ENCODE measurements around the gene UBN1.

Gene UBN1

GRCh38 chr16:4886151-4886550 lies 38.9 kb downstream of the UBN1 start:
- no peak for TF ChIP-seq CTCF (IDR thresholded peaks at IDR 0.05; ENCODE audit: low read depth, low read length)
- H3K4me3 ChIP-seq (ENCODE audit: low read depth, low read length): no peak overlapping the region

GRCh38 chr16:4888428-4889135 lies 41.3 kb downstream of the UBN1 start:
- no peak for TF ChIP-seq CTCF (IDR thresholded peaks at IDR 0.05; ENCODE audit: low read depth, low read length)
- H3K4me3 ChIP-seq (ENCODE audit: low read depth, low read length): no peak overlapping the region

- TF ChIP-seq CTCF (IDR thresholded peaks at IDR 0.05; ENCODE audit: low read depth, low read length): no peak
- H3K4me3 ChIP-seq (ENCODE audit: low read depth, low read length): no peak overlapping the region
These were observed 42.7 kb downstream of the UBN1 start for GRCh38 chr16:4890026-4890425.

- no peak for TF ChIP-seq CTCF (IDR thresholded peaks at IDR 0.05; ENCODE audit: low read depth, low read length)
- no peak overlapping the region for H3K4me3 ChIP-seq (ENCODE audit: low read depth, low read length)
These were observed 43.4 kb downstream of the UBN1 start for GRCh38 chr16:4890686-4891085.

DNA sequence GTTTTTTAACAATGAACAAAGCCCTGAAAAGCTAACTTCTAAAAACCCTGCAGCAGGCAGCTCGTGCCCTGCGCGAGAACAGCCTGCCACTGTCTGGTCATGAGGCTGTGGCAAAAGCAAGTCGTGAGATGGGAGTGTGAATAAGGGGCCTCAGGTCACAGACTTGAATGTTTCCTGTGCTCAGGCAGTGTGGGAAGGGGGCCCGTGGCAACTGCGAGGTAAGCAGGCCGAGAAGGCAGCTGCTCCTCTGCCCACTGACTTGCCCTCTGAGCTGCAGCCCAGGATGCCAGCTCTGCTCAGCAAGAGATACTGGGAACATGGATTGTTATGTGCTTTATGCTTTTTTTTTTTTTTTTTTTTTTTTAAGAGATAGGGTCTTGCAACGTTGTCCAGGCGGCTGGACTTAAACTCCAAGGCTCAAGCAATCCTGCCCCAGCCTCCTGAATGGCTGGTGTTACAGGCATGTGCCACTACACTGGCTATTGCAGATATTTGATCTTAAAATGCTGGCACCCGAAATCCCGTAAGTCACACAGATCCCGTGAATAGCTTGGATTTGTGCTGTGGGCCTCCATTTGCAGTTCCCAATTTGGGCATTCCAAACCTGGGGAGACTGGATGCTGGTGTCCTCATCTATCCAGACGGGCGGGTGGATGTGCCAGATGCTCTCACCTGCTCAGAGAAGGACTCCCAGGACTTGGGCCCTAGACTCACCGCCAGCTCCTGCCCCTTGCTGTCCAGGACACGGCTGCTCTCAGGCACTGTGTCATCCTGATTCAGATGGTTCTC lies 44.0 kb downstream of the UBN1 start:
- H3K4me3 ChIP-seq (ENCODE audit: low read depth, low read length): no peak overlapping the region
- TF ChIP-seq CTCF (IDR thresholded peaks at IDR 0.05; ENCODE audit: low read depth, low read length): no peak

GRCh38 chr16:4891886-4892216 lies 44.6 kb downstream of the UBN1 start:
- no peak overlapping the region for H3K4me3 ChIP-seq (ENCODE audit: low read depth, low read length)
- TF ChIP-seq CTCF (IDR thresholded peaks at IDR 0.05; ENCODE audit: low read depth, low read length): no peak

DNA sequence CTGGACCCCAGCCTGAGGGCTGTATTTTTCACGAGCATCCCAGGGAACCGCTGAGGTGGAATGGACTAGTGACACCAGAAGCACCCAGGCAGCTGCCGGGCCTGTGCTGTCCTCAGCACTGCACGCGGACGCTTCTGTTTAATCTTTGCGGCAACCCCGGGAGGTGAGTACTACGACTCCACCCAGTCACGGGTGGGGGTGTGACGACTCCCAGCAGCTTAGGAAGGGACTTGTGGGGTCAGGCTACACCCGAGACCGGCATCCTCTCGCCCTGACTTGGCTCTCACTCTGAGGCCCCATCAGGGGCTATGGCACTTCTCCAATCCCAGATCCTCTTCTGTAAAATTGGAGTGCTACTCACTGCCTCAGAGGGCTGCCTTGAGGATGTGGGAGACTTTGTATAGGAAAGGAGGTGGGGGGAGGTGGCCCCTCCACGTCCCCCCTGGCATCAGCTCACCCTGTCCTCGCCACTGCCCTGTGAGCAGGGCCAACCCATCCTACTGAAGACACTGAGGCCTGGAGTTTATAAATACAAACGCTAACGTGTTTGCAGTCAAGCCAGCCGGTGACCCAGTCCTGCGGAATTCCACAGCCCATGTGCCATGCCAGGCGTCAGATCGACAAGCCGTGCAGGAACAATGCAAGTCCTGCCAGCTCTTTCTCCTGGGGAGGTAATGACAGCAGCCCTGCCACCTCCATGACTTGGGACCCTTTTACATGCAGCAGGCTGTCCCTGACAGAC lies 45.3 kb downstream of the UBN1 start:
- no peak overlapping the region for H3K4me3 ChIP-seq (ENCODE audit: low read depth, low read length)
- TF ChIP-seq CTCF (IDR thresholded peaks at IDR 0.05; ENCODE audit: low read depth, low read length): no peak

All from WI38 (cell line).